ENCODE measurements around the gene ARHGEF10L.

The ARHGEF10L gene

DNA sequence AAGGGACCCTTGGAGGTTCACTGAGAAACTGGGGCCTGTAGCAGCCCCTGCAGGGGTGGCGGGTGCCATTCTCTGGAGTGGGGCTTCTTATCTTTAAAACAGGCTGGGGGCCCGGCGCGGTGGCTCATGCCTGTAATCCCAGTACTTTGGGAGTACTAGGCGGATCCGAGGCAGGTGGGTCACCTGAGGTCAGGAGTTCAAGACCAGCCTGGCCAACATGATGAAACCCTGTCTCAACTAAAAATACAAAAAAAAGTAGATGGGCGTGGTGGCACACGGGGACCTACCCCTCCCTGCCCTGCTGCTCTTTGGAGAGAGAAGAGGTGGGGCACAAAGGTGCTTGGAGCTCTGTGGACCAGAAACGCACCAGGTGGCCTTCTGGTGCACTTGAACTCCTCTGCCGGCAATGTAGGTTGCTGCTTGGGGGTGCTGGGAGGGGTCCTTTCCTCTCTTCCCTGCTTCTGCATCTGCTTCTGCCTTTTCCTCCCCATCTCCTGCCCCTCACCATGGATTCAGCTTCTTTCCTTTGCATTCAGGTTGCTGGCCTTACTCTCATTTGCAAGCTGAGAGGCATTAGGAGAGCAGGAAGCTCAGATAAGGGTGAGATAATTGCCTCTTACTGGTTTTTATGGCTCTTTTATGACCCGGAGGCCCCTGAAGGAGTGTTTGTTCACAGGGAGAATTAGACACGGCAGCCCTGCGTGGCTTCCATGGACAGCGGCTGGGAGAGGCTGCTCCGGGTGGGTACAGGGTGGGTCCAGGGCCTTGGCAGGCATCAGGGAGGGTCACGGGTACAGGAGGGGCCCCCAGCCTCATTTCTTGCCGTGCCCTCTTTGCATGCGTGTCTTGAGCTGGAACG, 57.4 kb downstream of the ARHGEF10L start:
- DNase-seq, result no peak
- H3K36me3 ChIP-seq (replicated peaks), result no peaks in the 10 kb centered on the region
- TF ChIP-seq, protein P1, sequence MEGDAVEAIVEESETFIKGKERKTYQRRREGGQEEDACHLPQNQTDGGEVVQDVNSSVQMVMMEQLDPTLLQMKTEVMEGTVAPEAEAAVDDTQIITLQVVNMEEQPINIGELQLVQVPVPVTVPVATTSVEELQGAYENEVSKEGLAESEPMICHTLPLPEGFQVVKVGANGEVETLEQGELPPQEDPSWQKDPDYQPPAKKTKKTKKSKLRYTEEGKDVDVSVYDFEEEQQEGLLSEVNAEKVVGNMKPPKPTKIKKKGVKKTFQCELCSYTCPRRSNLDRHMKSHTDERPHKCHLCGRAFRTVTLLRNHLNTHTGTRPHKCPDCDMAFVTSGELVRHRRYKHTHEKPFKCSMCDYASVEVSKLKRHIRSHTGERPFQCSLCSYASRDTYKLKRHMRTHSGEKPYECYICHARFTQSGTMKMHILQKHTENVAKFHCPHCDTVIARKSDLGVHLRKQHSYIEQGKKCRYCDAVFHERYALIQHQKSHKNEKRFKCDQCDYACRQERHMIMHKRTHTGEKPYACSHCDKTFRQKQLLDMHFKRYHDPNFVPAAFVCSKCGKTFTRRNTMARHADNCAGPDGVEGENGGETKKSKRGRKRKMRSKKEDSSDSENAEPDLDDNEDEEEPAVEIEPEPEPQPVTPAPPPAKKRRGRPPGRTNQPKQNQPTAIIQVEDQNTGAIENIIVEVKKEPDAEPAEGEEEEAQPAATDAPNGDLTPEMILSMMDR (IDR thresholded peaks at IDR 0.05; ENCODE audit: low read depth, low read length, missing control alignments), result no peak
- no peaks in the 10 kb centered on the region for H3K27me3 ChIP-seq (replicated peaks)
- in situ Hi-C loops (cut with HindIII; ENCODE audit: low pct_ligation_motif_present, low sequenced_read_pairs), result no loop called here
- no peak overlapping the region for H3K27ac ChIP-seq
- H3K4me3 ChIP-seq (ENCODE audit: low read depth, low read length), result no peak overlapping the region

DNA sequence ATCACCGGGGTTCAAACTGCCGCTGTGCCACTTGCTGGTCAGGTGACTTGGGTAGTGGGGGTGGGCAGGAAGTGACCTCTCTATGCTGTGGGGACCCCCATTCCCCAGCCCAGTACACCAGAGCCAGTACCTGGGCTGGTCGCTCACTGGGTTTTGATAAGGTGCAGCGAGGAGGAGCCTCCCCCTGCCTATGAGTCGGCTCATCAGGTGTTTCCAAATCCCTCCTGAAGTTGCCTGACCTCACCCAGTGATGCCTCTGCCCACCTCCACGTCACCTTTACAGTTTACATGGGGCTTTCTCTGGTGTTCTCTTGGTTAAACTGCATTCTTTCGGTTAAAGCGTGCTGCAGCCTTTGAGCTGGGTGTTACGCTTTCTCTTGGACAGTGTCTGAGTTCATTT, 58.2 kb downstream of the ARHGEF10L start:
- in situ Hi-C loops (cut with HindIII; ENCODE audit: low pct_ligation_motif_present, low sequenced_read_pairs), result no loop called here
- DNase-seq, result no peak
- no peak overlapping the region for H3K27ac ChIP-seq
- H3K4me3 ChIP-seq (ENCODE audit: low read depth, low read length), result no peak overlapping the region
- no peaks in the 10 kb centered on the region for H3K36me3 ChIP-seq (replicated peaks)
- H3K27me3 ChIP-seq (replicated peaks), result no peaks in the 10 kb centered on the region
- TF ChIP-seq, protein P1 (IDR thresholded peaks at IDR 0.05; ENCODE audit: low read depth, low read length, missing control alignments), result no peak

DNA sequence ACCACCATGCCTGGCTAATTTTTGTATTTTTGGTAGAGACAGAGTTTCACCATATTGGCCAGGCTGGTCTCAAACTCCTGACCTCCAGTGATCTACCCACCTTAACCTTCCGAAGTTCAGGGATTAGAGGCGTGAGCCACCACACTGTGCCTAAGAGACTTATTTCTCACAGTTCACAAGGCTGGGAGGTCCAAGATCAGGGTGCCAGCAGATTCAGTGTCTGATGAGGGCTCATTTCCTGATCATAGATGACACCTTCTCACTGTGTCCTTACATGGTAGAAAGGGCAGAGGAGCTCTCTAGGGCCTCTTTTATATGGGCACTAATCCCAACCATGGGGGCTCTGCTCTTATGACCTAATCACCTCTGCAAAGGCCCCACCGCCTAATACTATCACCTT, 58.8 kb downstream of the ARHGEF10L start:
- Histone ChIP-seq H3K27ac (no peak overlapping the region), H3K36me3 (replicated peaks) (no peaks in the 10 kb centered on the region), H3K27me3 (replicated peaks) (no peaks in the 10 kb centered on the region), H3K4me3 (ENCODE audit: low read depth, low read length) (no peak overlapping the region)
- no peak for DNase-seq
- TF ChIP-seq, protein P1 (IDR thresholded peaks at IDR 0.05; ENCODE audit: low read depth, low read length, missing control alignments), result no peak
- in situ Hi-C loops (cut with HindIII; ENCODE audit: low pct_ligation_motif_present, low sequenced_read_pairs), result no loop called here

DNA sequence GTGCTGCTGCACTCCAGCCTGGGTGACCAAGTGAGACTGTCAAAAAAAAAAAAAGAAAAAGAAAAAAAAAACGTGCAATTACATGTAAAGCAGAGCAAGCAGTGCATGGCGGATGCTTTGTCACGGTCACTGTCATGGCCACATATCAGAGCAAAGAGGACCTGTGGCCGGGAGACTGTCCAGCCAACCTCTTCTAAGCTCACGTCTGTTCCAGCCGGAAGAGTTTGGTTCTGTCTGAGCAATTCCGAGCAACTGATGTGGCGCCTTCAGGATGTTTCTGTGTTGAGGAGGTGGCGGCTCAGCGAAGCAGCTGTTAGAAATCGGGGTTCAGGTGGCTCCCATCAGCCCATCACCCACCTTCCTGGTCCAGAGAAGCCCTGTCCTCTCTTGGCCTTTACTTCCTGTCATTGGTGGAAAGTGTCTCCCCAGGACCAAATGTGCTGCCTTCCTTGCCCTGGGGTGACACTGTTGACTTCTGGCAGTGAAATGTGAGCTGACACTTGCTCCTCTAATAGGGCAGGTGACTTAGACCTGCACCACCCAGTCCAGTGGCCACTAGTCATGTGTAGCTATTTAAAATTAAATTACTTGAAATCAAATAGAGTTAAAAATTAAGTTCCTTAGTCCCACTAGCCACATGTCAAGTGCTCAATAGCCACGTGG, 59.9 kb downstream of the ARHGEF10L start:
- TF ChIP-seq, protein P1 (IDR thresholded peaks at IDR 0.05; ENCODE audit: low read depth, low read length, missing control alignments), result no peak
- Histone ChIP-seq H3K36me3 (replicated peaks) (no peaks in the 10 kb centered on the region), H3K4me3 (ENCODE audit: low read depth, low read length) (no peak overlapping the region), H3K27me3 (replicated peaks) (no peaks in the 10 kb centered on the region), H3K27ac (no peak overlapping the region)
- in situ Hi-C loops (cut with HindIII; ENCODE audit: low pct_ligation_motif_present, low sequenced_read_pairs), result no loop called here
- no peak for DNase-seq

DNA sequence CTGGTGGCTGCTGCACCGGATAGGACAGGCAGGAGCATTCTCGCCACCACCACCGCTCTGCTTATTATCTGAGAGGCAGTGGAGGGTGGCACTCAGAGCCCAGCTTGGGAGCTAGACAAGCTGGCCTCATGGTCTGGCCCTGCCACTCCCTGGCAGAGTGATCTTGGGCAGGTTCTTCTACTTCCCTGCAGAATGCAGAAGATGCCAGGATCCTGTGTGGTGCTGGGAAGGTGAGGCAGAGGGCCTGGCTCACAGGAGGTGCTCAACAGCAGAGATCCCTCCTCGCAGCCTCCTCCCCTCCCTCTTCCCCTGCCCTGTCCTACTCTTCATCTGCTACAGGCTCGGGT, 60.4 kb downstream of the ARHGEF10L start:
- in situ Hi-C loops (cut with HindIII; ENCODE audit: low pct_ligation_motif_present, low sequenced_read_pairs), result loop anchor here (10.0 kb wide), 1 partner anchor 105 kb away; no protein-coding TSS in a partner anchor
- no peak for DNase-seq

More for the DNA sequence above, 60.4 kb downstream of the ARHGEF10L start:
- Histone ChIP-seq H3K27me3 (replicated peaks) (no peaks in the 10 kb centered on the region), H3K36me3 (replicated peaks) (no peaks in the 10 kb centered on the region), H3K27ac (no peak overlapping the region), H3K4me3 (ENCODE audit: low read depth, low read length) (no peak overlapping the region)
- TF ChIP-seq, protein P1 (IDR thresholded peaks at IDR 0.05; ENCODE audit: low read depth, low read length, missing control alignments), result no peak
